Measurements from ENCODE around the gene FYCO1.

GRCh38 chr3:45954306-45954705 lies 41.3 kb downstream of the FYCO1 start:
- no peak for TF ChIP-seq CTCF (IDR thresholded peaks at IDR 0.05)
- TF ChIP-seq POLR2AphosphoS5 (IDR thresholded peaks at IDR 0.05) = no peak
- no peak for TF ChIP-seq EP300 (IDR thresholded peaks at IDR 0.05)
- no peak for TF ChIP-seq POLR2A (IDR thresholded peaks at IDR 0.05)
